HG03103 (cell line): ENCODE results near the gene PSMB3.
"Not testable (repeated sequence)": the region's sequence is repeated elsewhere in the genome, so short reads cannot be mapped to it uniquely, and the experiment has no call there.

Source experiments
- ATAC-seq: cut with Tn5 transposase; IDR thresholded peaks from one replicate; pipeline ENCODE4 v1.9.1; 2021; ENCODE audit warnings: low read depth; ENCODE audit not compliant: unreplicated experiment

The PSMB3 gene

GRCh38 chr17:38748149-38748891 is 4.2 kb upstream of the PSMB3 start, which contains the start of gene PCGF2:
Gene PCGF2 (minus strand): TSS chr17:38748336. CDS start chr17:38740402, 7,934 bp downstream.
- ATAC-seq, result no peak

DNA sequence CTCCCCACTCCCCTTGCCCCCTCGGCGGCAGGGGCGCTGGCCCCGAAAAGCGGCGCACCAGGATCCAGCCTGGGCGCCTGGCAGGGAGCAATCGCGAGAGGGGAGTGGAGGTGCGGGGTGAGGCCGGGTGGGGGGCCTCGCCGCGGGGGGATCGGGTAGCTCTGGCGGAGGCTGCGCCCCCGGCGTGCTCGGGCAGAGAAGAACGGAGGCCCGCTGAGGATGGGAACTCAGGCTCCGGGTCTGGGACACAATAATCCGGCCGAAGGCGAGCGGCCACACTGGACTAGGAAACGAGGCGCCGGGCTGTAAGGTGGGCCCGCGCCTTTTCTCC is 3.7 kb upstream of the PSMB3 start:
- no peak for ATAC-seq

DNA sequence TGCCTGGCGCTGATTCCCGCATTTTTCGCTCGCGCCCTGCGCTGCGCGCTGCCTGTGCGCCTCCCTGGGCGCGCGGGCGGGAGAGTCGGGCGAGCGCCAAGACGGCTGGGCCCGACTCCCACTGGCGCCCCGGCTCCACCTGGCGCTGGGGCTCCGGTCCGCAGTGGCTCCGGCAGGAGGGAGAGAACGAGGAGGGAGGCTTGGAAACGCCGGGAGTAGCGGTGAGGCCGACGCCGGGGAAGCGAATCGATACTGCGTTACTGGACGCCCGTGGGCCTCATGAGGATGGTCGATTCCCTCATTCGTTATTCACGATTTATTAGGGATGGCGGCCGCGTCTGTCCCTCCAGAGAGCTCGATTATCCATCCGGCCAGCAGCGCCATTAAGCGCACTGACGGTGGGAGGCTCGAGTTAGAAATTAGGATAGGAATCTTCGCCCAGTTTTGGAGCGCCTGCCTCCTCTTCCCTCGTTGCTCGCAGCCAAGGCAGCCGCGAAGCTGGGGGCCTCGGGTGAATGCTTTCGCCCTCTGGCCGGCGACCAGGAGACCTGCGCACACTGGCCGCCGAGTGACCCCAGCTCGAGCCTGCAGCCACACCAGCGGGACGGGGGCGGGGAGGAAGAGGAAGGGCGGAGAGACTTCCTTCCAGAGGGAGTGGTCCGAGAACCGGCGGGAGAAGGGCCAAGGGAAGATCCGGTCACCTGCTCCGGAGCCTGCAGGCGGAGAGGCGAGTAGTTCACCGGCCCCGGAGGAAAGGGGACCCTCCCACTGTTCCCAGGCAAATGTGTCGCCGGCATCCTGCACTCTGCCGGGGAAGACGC is 3.1 kb upstream of the PSMB3 start:
- no peak for ATAC-seq

- no peak for ATAC-seq
Measured at GRCh38 chr17:38750044-38750311, 2.6 kb upstream of the PSMB3 start.

DNA sequence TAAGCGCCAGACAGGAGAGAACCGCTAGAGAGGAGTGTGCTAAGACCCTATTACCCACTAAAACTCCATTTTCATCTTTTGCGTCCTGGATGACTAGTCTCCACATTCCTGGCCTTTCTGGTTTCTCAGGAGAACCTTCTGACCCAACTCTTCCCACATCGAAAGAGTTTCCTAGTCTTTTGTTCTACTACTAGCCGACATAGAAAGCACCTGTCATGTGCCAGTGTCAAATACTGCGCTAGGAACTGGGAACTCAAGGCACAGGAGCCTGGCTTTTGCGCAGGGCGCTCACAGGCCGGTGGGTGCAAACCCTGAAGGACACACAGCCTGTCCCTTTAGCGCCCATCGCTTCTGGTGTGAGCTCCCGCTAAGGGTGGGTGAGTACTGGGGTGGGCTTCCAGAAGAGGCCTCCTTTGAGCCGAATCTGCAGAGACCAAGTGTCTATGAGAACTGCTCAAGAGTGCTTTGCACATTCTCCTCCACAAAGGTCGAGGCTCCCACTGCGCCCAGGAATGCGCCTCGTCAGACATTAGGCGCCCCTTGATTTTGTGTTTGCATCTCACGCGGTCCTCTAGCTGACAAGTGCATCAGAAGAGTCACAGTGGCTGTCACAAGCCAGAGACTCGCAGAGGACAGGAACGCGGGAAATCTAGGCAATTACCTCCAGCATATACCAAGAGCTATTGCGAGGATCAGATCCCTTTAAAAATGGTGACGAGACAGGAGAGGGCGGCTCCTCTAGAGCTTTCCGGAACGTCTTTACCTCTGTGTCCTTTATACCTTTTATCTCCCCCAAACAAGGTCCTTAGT is 2.0 kb upstream of the PSMB3 start:
- ATAC-seq, result no peak

DNA sequence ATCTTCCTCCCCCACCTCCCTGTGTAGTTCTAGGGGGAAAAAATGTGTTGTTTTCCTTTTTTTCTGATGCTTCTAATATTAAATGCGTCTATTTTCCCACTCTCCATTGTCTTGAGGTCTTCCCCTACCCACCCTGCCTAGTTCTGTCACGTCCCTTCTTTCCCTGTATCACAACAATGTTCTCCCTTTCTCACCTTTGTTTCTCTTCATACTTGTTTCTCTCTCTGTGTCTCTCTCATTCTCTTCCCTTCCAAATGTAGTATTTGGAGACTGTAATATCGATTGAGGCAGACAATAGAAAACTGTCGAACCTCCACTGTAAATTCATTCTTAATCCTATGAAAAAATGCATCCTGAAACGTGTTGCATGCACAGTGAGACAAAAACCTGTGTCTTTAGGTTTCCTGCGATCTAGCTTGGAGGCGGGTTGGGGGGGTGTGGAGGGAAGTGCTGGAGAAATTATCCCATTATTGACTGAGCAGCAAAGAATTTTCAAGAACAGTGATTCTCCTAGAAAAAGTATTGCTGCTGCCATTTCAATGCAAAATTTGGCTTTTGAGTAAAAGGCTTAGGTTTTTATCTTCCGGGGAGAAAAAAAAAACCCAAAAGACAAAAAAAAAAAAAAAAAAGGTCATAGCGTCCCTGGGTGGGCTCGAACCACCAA is 1.3 kb upstream of the PSMB3 start:
- ATAC-seq, result no peak

- ATAC-seq, result no peak
Measured at GRCh38 chr17:38751808-38752307, 683 bp upstream of the PSMB3 start.

DNA sequence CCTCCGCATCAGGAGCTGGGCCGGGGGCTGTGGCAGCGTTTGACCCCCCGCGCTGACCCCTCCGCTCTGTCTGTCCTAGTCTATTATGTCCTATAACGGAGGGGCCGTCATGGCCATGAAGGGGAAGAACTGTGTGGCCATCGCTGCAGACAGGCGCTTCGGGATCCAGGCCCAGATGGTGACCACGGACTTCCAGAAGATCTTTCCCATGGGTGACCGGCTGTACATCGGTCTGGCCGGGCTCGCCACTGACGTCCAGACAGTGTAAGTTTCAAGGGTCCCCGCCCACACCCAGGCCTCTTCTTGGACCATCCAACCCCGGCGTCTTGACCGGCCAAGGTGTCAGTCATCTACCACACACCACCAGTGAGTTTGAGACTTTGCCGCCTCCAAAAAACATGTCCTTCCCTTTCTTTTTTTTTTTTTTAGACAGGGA is 548 bp downstream of the PSMB3 start:
- ATAC-seq, result no peak

GRCh38 chr17:38761612-38762011 is 9.1 kb downstream of the PSMB3 start:
- no peak for ATAC-seq

- ATAC-seq, result no peak
Measured at GRCh38 chr17:38762231-38762630, 9.7 kb downstream of the PSMB3 start.

DNA sequence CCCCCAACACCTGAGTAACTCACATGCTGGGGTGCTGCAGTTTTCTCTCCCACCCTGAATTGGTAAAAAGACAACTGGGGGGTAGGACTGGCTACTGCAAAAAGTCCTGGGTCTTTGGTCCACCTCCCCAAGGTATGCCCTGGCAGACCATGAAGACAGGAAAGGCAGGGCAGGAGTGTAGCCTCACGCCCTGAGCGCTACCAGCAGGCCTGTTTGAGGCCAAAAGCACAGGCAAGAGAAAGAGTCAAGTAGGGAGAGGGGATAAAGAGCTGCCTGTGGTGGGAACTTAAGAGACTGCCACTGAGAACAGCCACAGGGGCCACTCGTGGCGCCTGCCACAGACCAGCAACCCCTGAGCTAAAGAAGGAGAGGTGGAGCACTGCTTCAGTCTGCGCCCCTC is 13.8 kb downstream of the PSMB3 start:
- no peak for ATAC-seq

GRCh38 chr17:38768417-38768816 is 15.9 kb downstream of the PSMB3 start:
- no peak for ATAC-seq

GRCh38 chr17:38773258-38773657 is 20.7 kb downstream of the PSMB3 start:
- no peak for ATAC-seq

GRCh38 chr17:38777641-38778250 is 25.2 kb downstream of the PSMB3 start:
- no peak for ATAC-seq

DNA sequence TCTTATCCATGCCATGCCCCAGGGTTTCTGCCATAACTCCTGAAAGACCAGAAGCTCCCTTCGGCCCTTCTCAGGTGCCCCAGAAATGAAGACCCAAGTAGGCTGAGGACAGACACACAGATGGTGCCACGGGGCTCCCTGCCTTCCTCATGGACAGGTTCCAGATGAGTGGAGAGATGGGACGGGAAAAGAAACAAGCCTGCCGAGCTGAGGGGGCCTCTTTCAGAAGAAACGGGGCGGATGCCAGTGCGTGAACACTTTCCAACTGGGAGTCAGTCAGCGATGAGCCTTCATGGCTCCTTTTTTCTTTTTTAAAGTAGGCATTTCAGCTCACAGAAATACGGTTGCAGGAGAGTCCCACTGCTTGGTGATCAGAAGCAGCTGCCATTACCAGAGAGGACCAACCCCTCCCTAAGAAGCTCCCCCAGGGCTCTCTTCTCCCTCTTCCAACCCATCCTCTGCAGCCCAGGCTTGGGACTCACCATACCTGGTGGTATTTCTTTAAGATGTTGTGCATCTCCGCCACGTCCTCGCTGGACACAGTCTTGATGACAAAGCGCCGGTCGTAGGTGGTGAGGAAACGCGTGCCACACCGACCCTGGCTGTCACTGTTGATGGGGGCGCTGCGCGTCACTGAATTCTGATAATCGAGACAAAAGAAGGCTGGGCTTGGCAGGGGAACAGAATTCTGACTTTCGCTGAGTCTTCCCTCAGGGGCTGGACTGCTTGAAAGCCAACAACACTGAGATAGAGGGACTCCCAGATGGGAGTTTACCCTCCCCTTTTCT is 27.6 kb downstream of the PSMB3 start:
- no peak for ATAC-seq

DNA sequence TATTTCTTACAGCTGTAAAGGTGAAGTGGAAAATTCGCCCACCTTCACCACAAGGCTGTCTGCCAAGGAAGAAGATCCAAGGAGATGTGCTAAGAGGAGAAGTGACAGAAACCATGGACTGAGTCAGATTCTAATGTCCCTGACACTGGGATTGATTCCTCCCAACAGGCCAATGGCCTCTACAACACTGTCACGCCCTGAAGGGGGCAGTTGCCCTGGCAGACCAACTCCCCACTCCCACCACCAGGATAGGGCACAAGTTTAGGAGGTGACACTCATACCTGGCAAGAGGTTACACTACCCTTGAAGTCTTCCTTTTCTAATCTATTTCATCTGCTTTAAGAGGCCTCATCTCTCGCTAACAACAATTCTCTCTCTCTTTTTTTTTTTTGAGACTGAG is 30.7 kb downstream of the PSMB3 start:
- no peak for ATAC-seq

- ATAC-seq, result no peak
Measured at GRCh38 chr17:38786372-38786771, 33.8 kb downstream of the PSMB3 start.

- not testable (repeated sequence) for ATAC-seq
Measured at GRCh38 chr17:38787999-38788398, 35.5 kb downstream of the PSMB3 start.

GRCh38 chr17:38789185-38789584 is 36.6 kb downstream of the PSMB3 start:
- no peak for ATAC-seq
